Measurements from ENCODE around the gene ITGA6. TPM values are rescaled to one million over a fixed set of nuclear protein-coding genes. Genes with fewer than 3 reads are reported as not detected.

Gene ITGA6
- total RNA-seq, 1 experiment from 2014 or later = 75.9 TPM

DNA sequence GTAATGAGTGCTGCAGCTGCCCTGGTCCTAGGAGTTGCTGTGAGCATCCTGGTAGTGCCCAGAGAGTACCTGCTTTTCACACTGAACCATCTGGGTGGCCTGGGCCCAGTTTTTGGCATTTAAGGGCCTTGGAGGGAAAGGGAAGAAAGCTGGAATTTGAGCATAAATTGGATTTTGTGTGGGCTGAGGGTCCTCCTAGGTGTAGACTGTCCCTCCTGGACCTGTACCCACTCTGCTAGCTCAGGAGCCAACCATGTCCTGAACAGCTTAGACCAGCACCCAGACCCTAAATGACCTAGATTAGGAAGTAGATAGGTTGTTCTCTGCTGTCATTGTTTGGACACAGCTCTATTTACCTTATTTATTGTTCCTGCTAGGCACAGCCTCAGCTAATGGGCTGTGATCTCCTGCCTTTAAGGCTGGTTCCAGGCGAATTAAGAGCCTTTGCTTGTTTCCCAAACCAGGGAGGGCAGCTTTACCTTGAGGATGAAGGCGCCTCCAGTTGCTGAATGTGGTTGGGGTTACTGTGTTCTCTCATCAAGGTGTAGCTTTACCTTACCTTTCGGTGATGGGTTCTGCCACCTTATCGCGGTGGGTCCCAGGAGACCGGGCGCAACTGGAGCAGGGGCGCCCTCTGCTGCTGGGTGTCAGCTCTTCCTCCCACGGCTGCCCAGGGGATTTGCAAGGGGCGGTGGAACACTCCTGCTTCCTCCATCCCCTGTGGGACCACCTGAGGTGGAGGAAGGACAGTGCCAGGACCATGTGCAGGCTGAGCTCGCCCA lies 34.4 kb downstream of the ITGA6 start:
- POLR2A ChIA-PET = interaction anchor here (0.6 kb wide), 1 partner anchor 335 kb away, joined by 3 read pairs; no protein-coding TSS in a partner anchor
- peak; percentile 87 for ATAC-seq
- no peak overlapping the region for H3K27ac ChIP-seq (ENCODE audit: low read length)
- TF ChIP-seq, protein P1, sequence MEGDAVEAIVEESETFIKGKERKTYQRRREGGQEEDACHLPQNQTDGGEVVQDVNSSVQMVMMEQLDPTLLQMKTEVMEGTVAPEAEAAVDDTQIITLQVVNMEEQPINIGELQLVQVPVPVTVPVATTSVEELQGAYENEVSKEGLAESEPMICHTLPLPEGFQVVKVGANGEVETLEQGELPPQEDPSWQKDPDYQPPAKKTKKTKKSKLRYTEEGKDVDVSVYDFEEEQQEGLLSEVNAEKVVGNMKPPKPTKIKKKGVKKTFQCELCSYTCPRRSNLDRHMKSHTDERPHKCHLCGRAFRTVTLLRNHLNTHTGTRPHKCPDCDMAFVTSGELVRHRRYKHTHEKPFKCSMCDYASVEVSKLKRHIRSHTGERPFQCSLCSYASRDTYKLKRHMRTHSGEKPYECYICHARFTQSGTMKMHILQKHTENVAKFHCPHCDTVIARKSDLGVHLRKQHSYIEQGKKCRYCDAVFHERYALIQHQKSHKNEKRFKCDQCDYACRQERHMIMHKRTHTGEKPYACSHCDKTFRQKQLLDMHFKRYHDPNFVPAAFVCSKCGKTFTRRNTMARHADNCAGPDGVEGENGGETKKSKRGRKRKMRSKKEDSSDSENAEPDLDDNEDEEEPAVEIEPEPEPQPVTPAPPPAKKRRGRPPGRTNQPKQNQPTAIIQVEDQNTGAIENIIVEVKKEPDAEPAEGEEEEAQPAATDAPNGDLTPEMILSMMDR (IDR thresholded peaks at IDR 0.05) = peak; percentile 97
- TF ChIP-seq SIN3A (IDR thresholded peaks at IDR 0.05; ENCODE audit: borderline replicate concordance, insufficient read depth, low read depth, low read length) = no peak
- TF ChIP-seq, protein P2, sequence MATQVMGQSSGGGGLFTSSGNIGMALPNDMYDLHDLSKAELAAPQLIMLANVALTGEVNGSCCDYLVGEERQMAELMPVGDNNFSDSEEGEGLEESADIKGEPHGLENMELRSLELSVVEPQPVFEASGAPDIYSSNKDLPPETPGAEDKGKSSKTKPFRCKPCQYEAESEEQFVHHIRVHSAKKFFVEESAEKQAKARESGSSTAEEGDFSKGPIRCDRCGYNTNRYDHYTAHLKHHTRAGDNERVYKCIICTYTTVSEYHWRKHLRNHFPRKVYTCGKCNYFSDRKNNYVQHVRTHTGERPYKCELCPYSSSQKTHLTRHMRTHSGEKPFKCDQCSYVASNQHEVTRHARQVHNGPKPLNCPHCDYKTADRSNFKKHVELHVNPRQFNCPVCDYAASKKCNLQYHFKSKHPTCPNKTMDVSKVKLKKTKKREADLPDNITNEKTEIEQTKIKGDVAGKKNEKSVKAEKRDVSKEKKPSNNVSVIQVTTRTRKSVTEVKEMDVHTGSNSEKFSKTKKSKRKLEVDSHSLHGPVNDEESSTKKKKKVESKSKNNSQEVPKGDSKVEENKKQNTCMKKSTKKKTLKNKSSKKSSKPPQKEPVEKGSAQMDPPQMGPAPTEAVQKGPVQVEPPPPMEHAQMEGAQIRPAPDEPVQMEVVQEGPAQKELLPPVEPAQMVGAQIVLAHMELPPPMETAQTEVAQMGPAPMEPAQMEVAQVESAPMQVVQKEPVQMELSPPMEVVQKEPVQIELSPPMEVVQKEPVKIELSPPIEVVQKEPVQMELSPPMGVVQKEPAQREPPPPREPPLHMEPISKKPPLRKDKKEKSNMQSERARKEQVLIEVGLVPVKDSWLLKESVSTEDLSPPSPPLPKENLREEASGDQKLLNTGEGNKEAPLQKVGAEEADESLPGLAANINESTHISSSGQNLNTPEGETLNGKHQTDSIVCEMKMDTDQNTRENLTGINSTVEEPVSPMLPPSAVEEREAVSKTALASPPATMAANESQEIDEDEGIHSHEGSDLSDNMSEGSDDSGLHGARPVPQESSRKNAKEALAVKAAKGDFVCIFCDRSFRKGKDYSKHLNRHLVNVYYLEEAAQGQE (IDR thresholded peaks at IDR 0.05; ENCODE audit: insufficient read depth in 1 of 2, low read depth in 2 of 2, low read length in 1 of 2) = 0 out of 4 replicates have a peak, but pooled peaks of 1 of the 2 experiments have one; percentile 33
- no peak for DNase-seq (ENCODE audit: low read depth, low spot score)
- no TSS peak for BruUV-seq (replicated peaks)
- no peaks in the 10 kb centered on the region for H3K9me3 ChIP-seq (ENCODE audit: control insufficient read depth, insufficient read depth, low read depth, low read length)
- in situ Hi-C loops (cut with HindIII; ENCODE audit: low pct_unique_long_range_greater_than_20kb, low sequenced_read_pairs) = no loop called here
- CTCF ChIA-PET = interaction anchor here (0.6 to 2.5 kb wide), 13 partner anchors 19 to 881 kb away, joined by 3 to 24 read pairs (median 4); partner anchors contain the start of gene ITGA6
- intact Hi-C loops (cut with micrococcal nuclease; ENCODE audit: unreplicated experiment) = loop anchor here (1.0 to 10.0 kb wide), 2 partner anchors 34 to 257 kb away; partner anchors contain the start of gene ITGA6
- H3K4me1 ChIP-seq (ENCODE audit: control insufficient read depth, insufficient read depth, low read length) = peaks cover 20% of the 10 kb centered on the region
- no peaks in the 10 kb centered on the region for H3K27me3 ChIP-seq (ENCODE audit: control insufficient read depth, insufficient read depth, low read length)
- no peaks in the 10 kb centered on the region for H3K36me3 ChIP-seq (ENCODE audit: control insufficient read depth, insufficient read depth, low read length)
- peak overlapping the region in 1 of 2 experiments; percentile 39; a peak in 2 of 4 replicates for H3K4me3 ChIP-seq (ENCODE audit: low read depth in 2 of 2, low read length in 2 of 2)

DNA sequence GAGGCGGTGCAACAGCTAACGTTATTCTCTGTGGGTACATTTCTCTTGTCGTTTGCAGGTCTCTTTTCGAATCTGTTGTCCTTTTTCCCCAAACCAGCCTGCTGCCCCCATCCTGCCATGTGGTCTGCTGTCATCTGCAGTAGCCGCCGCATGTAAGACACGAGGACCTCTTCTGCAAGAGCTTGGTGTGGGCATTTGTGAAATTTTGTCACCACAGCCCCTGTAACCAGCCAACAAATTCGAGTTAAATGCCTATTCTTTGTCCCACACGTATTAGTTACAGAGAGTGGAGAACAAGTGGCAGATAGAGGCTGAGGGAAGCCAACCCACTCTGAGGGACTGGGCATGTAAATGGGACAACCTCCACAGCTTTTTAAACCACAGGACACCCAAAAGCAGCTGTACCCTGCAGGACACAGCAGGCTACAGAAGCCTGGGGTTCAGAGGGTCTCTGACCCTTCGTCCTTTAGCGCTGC lies 35.0 kb downstream of the ITGA6 start:
- ChIA-PET POLR2A (no interaction called here), CTCF (interaction anchor here (0.6 to 2.0 kb wide), 4 partner anchors 29 to 881 kb away, joined by 3 to 24 read pairs (median 8); partner anchors contain the start of gene ITGA6)
- Histone ChIP-seq H3K27ac (ENCODE audit: low read length) (no peak overlapping the region), H3K36me3 (ENCODE audit: control insufficient read depth, insufficient read depth, low read length) (no peaks in the 10 kb centered on the region), H3K4me1 (ENCODE audit: control insufficient read depth, insufficient read depth, low read length) (peaks cover 20% of the 10 kb centered on the region), H3K9me3 (ENCODE audit: control insufficient read depth, insufficient read depth, low read depth, low read length) (no peaks in the 10 kb centered on the region), H3K27me3 (ENCODE audit: control insufficient read depth, insufficient read depth, low read length) (no peaks in the 10 kb centered on the region), H3K4me3 (ENCODE audit: low read depth in 2 of 2, low read length in 2 of 2) (no peak overlapping the region)
- TF ChIP-seq, protein P1 (IDR thresholded peaks at IDR 0.05) = peak; percentile 39
- TF ChIP-seq SIN3A (IDR thresholded peaks at IDR 0.05; ENCODE audit: borderline replicate concordance, insufficient read depth, low read depth, low read length) = no peak
- ATAC-seq = no peak
- BruUV-seq (replicated peaks) = no TSS peak
- DNase-seq (ENCODE audit: low read depth, low spot score) = no peak
- intact Hi-C loops (cut with micrococcal nuclease; ENCODE audit: unreplicated experiment) = loop anchor here (10.0 kb wide), 1 partner anchor 258 kb away; no protein-coding TSS in a partner anchor
- in situ Hi-C loops (cut with HindIII; ENCODE audit: low pct_unique_long_range_greater_than_20kb, low sequenced_read_pairs) = no loop called here
